Colonic mucosa (tissue), 4 donors: Measurements from ENCODE around the gene WNT8A. TPM values are rescaled to one million over a fixed set of nuclear protein-coding genes. Genes with fewer than 3 reads are reported as not detected.

Experiments used
- DNase-seq: peaks from one replicate; pipeline ENCODE4 v3.0.0-alpha.2; 2020
- H3K27ac ChIP-seq: fragments of 200-600 bp; one replicate; pipeline ENCODE4 v1.8.0; 2021
- H3K27me3 ChIP-seq: fragments of 200-600 bp; one replicate; pipeline ENCODE4 v1.8.0; 2021
- H3K36me3 ChIP-seq: fragments of 200-600 bp; one replicate; pipeline ENCODE4 v1.8.0; 2021
- H3K4me1 ChIP-seq: fragments of 200-600 bp; one replicate; pipeline ENCODE4 v1.8.0; 2021; ENCODE audit warnings: mild to moderate bottlenecking
- H3K4me3 ChIP-seq: fragments of 200-600 bp; one replicate; pipeline ENCODE4 v1.8.0; 2021
- H3K9ac ChIP-seq, 2 donors: one replicate each; pipeline ENCODE4 v1.7.0; 2013; ENCODE audit warnings: control low read depth in 2 of 2, low read depth in 2 of 2, low read length in 2 of 2
- H3K9me3 ChIP-seq: fragments of 200-600 bp; one replicate; pipeline ENCODE4 v1.8.0; 2021
- CTCF ChIP-seq: fragments of 200-600 bp; IDR thresholded peaks from one replicate; pipeline ENCODE4 v1.8.0; 2022; ENCODE audit warnings: antibody characterized with exemption, mild to moderate bottlenecking
- intact Hi-C: fragments of 100-400 bp; cut with DNase I; formaldehyde crosslinking; loops from one replicate; pipeline ENCODE4 v1.14.1; 2022
- total RNA-seq, 2 donors: library from RNA; stranded (reverse); fragmentation: NEBNext Ultra II Directional in 1 of 2; extraction: Animal tissue kit (Norgen Biotek cat#: 25700) in 1 of 2; gene quantifications; one replicate each; pipeline ENCODE4 v1.2.1, GENCODE V29; 2021
- donor health status: healthy.
- donor health status: DM: no; HTN: no; CAD: no.
- donor health status: DM: no; HTN: no; CAD: no.

The WNT8A gene
- total RNA-seq, 2 donors from 2014 or later: not detected

- Histone ChIP-seq H3K4me3 (no peak overlapping the region), H3K27me3 (no peaks in the 10 kb centered on the region), H3K4me1 (no peaks in the 10 kb centered on the region), H3K27ac (no peak overlapping the region), H3K9me3 (no peaks in the 10 kb centered on the region), H3K36me3 (no peaks in the 10 kb centered on the region), H3K9ac (no peak overlapping the region)
- DNase-seq: no peak
- intact Hi-C loops: no loop called here
- TF ChIP-seq CTCF: no peak
Observed at GRCh38 chr5:138105709-138106108, 21.9 kb downstream of the WNT8A start.

GRCh38 chr5:138107213-138107612 lies 23.4 kb downstream of the WNT8A start:
- Histone ChIP-seq H3K4me1 (no peaks in the 10 kb centered on the region), H3K9ac (no peak overlapping the region), H3K4me3 (no peak overlapping the region), H3K9me3 (no peaks in the 10 kb centered on the region), H3K27me3 (no peaks in the 10 kb centered on the region), H3K27ac (no peak overlapping the region), H3K36me3 (no peaks in the 10 kb centered on the region)
- no peak for DNase-seq
- intact Hi-C loops: no loop called here
- no peak for TF ChIP-seq CTCF

DNA sequence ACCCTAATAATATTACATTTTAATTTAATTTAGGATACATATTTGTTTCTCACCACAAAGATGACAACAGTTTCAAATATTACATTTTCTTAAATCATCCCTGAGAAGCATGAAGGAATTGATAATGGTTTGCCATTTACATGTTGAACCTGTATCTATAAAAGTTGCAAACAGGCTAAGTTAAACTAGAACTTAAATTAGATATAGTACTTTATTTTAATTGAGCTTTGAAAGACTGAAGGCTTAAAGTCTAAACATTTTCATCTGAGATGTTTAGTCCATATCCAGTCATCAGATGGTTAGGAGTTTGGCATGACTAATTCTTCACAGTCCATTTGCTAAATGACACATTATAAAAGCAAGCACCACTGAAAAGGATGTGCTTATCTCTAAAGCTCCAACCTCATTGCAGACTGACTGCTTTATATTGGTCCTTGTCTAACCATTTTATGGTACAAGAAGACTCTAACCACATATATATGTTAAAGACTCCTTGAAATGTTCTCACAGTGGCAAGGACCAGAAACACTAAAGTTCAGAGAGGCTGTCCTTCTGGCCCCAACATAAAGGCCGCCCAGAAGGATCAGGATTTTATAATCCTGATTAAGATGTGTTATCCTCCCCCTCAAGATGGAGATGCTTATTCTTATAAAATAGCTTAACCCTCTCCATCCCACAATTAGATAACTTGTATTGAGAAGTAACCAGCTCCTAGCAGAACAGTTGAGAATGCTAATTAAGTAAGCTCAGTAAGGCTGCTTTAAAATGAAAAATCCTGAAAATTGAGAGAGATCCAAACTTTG lies 25.8 kb downstream of the WNT8A start:
- intact Hi-C loops: no loop called here
- DNase-seq: no peak
- Histone ChIP-seq H3K36me3 (no peaks in the 10 kb centered on the region), H3K4me1 (no peaks in the 10 kb centered on the region), H3K27me3 (no peaks in the 10 kb centered on the region), H3K9me3 (no peaks in the 10 kb centered on the region), H3K27ac (no peak overlapping the region), H3K4me3 (no peak overlapping the region), H3K9ac (no peak overlapping the region)
- TF ChIP-seq CTCF: no peak

GRCh38 chr5:138110266-138110963 lies 26.6 kb downstream of the WNT8A start:
- H3K9me3 ChIP-seq: no peaks in the 10 kb centered on the region
- no peak for TF ChIP-seq CTCF
- DNase-seq: no peak
- no peaks in the 10 kb centered on the region for H3K36me3 ChIP-seq
- H3K27ac ChIP-seq: no peak overlapping the region
- H3K4me3 ChIP-seq: no peak overlapping the region
- H3K9ac ChIP-seq: no peak overlapping the region
- H3K4me1 ChIP-seq: no peaks in the 10 kb centered on the region
- no peaks in the 10 kb centered on the region for H3K27me3 ChIP-seq
- intact Hi-C loops: no loop called here

DNA sequence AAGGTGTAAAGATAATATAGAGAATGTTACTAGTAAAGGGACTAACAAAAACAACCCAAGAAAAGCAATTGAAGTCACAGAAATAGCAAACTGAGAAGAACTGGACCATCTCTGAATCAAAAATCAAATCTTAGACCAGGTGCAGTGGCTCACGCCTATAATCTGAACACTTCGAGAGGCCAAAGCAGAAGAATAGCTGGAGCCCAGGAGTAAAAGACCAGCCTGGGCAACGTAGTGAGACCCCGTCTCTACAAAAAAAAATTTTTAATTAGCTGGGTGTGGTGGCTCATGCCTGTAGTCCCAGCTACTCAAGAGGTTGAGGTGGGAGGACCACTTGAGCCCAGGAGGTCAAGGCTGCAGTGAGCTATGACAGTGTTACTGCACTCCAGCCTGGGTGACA lies 27.3 kb downstream of the WNT8A start:
- Histone ChIP-seq H3K4me1 (no peaks in the 10 kb centered on the region), H3K27me3 (no peaks in the 10 kb centered on the region), H3K9me3 (no peaks in the 10 kb centered on the region), H3K4me3 (no peak overlapping the region), H3K36me3 (no peaks in the 10 kb centered on the region), H3K9ac (no peak overlapping the region), H3K27ac (no peak overlapping the region)
- TF ChIP-seq CTCF: no peak
- DNase-seq: no peak
- intact Hi-C loops: no loop called here
